OCI-LY1 (cell line): ENCODE measurements around the gene POLR2J2.
A peak's percentile ranks its signal among the peaks of the same experiment; 100 is the strongest.
"Not testable (repeated sequence)": the region's sequence is repeated elsewhere in the genome, so short reads cannot be mapped to it uniquely, and the experiment has no call there.

ENCODE experiments used
- H2AFZ ChIP-seq: fragments of 200-600 bp; sonication (generic), shearing (Covaris generic); 2 replicates; pipeline ENCODE4 v1.6.0; 2014; ENCODE audit warnings: antibody characterized with exemption, mild to moderate bottlenecking, low read length
- H3F3A ChIP-seq: fragments of 200-600 bp; sonication (generic), shearing (Covaris generic); 2 replicates; pipeline ENCODE4 v1.6.0; 2014; ENCODE audit warnings: mild to moderate bottlenecking, antibody characterized with exemption, low read length, moderate library complexity; ENCODE audit not compliant: insufficient read depth
- H3K27ac ChIP-seq: fragments of 200-600 bp; sonication (generic); 2 replicates; pipeline ENCODE4 v1.5.1; 2014; ENCODE audit warnings: low read length, mixed run types, mild to moderate bottlenecking, low read depth; ENCODE audit not compliant: poor library complexity, severe bottlenecking
- H3K27me3 ChIP-seq: fragments of 200-600 bp; sonication (generic); 2 replicates; pipeline ENCODE4 v1.6.0; 2014; ENCODE audit warnings: antibody characterized with exemption, mild to moderate bottlenecking, low read length, moderate library complexity; ENCODE audit not compliant: insufficient read depth
- H3K36me3 ChIP-seq: fragments of 200-600 bp; sonication (generic); 2 replicates; pipeline ENCODE4 v1.6.1; 2014; ENCODE audit warnings: mild to moderate bottlenecking, antibody characterized with exemption, low read length, moderate library complexity, mixed read lengths; ENCODE audit not compliant: insufficient read depth
- H3K4me1 ChIP-seq: fragments of 200-600 bp; sonication (generic); 2 replicates; pipeline ENCODE4 v1.5.1; 2014; ENCODE audit warnings: mild to moderate bottlenecking, low read length, moderate library complexity; ENCODE audit not compliant: insufficient read depth, severe bottlenecking
- H3K4me2 ChIP-seq: fragments of 200-600 bp; sonication (generic), shearing (Covaris generic); 2 replicates; pipeline ENCODE4 v1.6.1; 2014; ENCODE audit warnings: low read length
- H3K4me3 ChIP-seq: fragments of 200-600 bp; sonication (generic); 2 replicates; pipeline ENCODE4 v1.5.1; 2014; ENCODE audit warnings: low read length, low read depth, mild to moderate bottlenecking, mixed read lengths; ENCODE audit not compliant: poor library complexity, severe bottlenecking
- H3K79me2 ChIP-seq: fragments of 200-600 bp; shearing (Covaris generic); 2 replicates; pipeline ENCODE4 v1.6.1; 2016; ENCODE audit warnings: mixed run types, low read length, mixed read lengths; ENCODE audit not compliant: insufficient read depth
- H3K9ac ChIP-seq: fragments of 200-600 bp; sonication (generic), shearing (Covaris generic); 2 replicates; pipeline ENCODE4 v1.6.1; 2014; ENCODE audit warnings: mild to moderate bottlenecking, low read length, mixed read lengths
- H3K9me2 ChIP-seq: fragments of 200-600 bp; sonication (generic), shearing (Covaris generic); 2 replicates; pipeline ENCODE4 v1.6.1; 2014; ENCODE audit warnings: low read depth, mild to moderate bottlenecking, low read length, mixed read lengths
- H3K9me3 ChIP-seq: fragments of 200-600 bp; shearing (Covaris generic); 2 replicates; pipeline ENCODE4 v1.6.1; 2014; ENCODE audit warnings: low read length, mixed read lengths
- H4K20me1 ChIP-seq: fragments of 200-600 bp; sonication (generic), shearing (Covaris generic); 2 replicates; pipeline ENCODE4 v1.6.0; 2016; ENCODE audit warnings: mild to moderate bottlenecking, low read length; ENCODE audit not compliant: insufficient read depth

Gene POLR2J2

DNA sequence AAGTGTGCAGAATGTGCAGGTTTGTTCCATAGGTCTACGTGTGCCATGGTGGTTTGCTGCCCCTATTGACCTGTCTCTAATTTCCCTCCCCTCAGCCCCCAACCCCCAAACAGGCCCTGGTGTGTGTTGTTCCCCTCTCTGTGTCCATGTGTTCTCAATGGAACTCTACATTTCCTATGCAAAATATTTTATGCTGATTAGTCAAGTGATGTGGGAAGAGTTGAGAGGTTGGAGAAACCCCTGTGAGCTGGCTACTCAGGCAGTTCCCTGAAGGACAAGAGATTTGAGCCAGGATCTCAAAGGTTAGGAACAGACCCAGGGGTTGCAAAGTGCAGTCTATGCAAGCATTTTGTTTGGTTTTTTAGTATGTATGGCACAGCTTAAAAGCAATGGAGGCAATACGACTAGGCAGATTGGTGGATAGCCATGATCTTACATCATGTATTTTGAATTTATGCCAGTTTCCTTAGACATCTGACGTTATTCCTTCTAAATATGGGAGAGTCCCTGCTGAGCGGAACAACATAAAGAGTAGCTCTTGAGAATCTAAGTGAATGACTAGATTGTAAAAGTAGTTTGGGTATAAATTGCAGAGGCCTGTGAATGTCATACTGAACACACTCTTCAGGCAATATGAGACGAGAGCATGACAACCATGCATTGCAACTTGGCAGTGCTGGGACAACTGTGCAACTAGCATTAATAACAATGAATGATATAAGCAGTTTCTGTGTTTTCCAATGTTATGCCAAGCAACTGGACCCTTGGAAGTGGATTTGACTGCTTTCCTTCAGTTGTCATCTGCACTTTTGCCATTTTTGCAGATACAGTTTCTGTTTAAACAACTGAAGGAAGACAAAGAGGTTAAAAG is 26.4 kb upstream of the POLR2J2 start:
- H3K9me3 ChIP-seq, H3K4me3 ChIP-seq, H3K27ac ChIP-seq, H3K79me2 ChIP-seq, H3F3A ChIP-seq, H3K36me3 ChIP-seq, H3K9me2 ChIP-seq, H3K4me2 ChIP-seq, H3K9ac ChIP-seq, H4K20me1 ChIP-seq, H3K27me3 ChIP-seq, H3K4me1 ChIP-seq, H2AFZ ChIP-seq: not testable (repeated sequence)

DNA sequence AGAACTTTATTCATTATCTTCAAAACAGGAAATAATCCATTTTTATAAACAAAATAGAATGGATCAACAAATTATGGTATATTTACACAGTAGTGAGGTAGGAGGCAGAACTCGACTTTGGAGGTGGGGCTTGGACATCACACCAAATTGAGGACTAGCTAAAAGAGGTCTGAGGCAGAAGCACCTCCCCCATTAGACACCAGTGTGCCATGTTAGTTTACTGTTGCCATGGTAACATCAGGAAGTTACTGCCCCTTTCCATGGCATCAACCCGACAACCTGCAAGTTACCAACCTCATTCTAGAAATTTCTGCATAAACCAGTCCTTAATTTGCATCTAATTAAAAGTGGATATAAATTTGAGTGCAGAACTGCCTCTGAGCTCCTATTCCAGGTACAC is 24.5 kb upstream of the POLR2J2 start:
- not testable (repeated sequence) for H3K27me3 ChIP-seq, H3K4me1 ChIP-seq, H3K9me3 ChIP-seq, H2AFZ ChIP-seq, H3K27ac ChIP-seq, H3K9me2 ChIP-seq, H4K20me1 ChIP-seq, H3F3A ChIP-seq, H3K9ac ChIP-seq, H3K4me3 ChIP-seq, H3K79me2 ChIP-seq, H3K36me3 ChIP-seq, H3K4me2 ChIP-seq

DNA sequence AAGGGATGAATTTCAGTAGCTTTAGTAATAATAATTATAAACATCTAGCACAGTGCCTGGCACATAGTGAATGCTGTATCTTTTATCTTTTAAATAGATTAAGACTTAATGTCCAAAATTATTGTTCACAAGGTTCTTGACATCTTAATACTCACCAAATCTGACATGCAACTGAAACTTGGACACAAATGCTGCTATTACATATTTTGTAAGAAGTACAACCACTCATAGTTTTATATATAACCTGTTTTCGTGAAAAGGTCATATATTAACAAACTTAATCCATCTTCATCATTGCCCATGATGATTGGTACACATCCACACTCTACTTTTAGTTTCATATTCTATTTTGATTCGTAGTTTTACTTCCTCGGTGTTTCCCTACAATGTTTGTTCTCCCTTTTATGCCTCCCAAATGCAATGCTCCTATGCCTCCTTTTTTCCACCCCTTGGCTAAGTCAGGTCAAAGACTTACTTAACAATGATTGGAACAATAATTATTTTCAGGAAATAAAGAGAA is 23.6 kb upstream of the POLR2J2 start:
- H2AFZ ChIP-seq, H4K20me1 ChIP-seq, H3K27ac ChIP-seq, H3K27me3 ChIP-seq, H3K4me3 ChIP-seq, H3K9ac ChIP-seq, H3F3A ChIP-seq, H3K4me1 ChIP-seq, H3K4me2 ChIP-seq, H3K9me3 ChIP-seq, H3K36me3 ChIP-seq, H3K79me2 ChIP-seq, H3K9me2 ChIP-seq: not testable (repeated sequence)

DNA sequence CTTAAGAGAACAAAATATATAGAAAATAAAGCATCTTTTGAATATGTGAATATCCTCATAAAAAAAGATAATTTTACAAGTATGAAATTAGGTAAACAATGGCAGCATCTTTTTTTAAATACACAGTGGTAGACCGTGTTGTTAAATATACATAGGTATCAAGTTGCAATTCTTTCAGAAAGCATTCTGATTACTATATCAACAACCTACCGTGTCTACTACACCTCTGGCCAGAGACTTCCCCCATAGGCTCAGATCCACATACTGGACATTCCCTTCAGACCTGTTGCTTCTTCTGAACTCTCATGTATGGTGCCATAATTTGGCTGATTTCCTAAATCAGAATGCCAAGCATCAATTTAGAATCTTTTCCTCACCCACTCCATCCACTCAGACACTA is 22.5 kb upstream of the POLR2J2 start:
- not testable (repeated sequence) for H3K79me2 ChIP-seq, H3K9me3 ChIP-seq, H4K20me1 ChIP-seq, H3K4me2 ChIP-seq, H3K36me3 ChIP-seq, H3K4me1 ChIP-seq, H3K27ac ChIP-seq, H3K4me3 ChIP-seq, H3K9ac ChIP-seq, H3K9me2 ChIP-seq, H2AFZ ChIP-seq, H3K27me3 ChIP-seq, H3F3A ChIP-seq

DNA sequence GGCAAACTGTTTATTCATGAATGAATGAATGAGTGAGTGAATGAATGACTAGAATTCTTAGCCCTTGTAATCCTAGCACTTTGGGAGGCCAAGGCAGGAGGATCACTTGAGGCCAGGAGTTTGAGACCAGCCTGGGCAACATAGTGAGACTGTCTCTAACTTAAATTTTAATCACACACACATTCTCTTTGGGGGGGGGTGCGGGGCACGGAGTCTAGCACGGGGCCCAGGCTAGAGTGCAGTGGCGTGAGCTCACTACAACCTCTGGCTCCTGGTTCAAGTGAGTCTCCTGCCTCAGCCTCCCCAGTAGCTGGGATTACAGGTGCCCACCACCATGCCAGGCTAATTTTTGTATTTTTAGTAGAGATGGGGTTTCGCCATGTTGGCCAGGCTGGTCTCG is 19.1 kb upstream of the POLR2J2 start:
- not testable (repeated sequence) for H3F3A ChIP-seq, H3K9me3 ChIP-seq

DNA sequence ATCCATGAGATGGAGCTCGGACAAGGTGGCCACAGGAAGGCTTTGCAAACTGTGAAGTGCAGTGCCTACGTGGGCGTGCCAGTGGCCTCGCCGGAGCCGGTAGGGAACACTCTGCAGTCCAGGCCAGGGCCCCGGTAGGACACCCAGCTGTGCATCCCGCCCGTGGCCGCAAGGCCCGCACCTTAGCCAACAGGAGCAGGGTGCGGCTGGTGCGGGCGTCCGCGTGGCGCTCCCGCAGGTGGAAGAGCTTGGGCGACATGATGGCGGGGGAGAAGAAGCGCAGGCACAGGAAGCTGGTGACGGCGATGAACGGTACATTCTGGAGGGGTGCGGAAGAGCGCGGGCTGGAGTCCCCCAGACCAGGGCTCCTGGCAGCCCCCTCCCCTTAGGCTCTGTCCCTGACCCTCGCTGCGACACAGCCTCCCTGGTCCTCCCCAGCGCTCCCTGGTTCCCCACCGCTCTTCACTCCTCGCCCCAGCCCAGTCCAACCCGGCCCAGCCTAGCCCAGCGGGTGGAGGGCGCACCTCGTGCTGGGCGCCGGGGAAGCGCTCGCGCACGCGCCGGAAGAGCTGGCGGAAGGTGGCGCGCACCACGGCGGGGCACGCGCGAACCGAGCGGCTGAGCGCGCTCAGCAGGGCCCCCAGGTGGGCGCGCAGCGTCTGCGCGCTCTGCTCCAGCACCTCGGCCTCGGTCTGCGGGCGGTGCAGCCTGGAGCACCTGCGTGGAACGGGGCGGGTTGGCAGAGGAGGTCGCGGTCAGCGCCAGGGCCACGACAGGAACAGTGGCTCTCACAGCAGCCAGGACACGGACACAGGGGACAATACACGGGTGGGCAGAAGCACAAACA is 18.2 kb upstream of the POLR2J2 start:
- H3K79me2 ChIP-seq, H4K20me1 ChIP-seq, H3F3A ChIP-seq, H3K9me3 ChIP-seq, H3K36me3 ChIP-seq, H2AFZ ChIP-seq, H3K27me3 ChIP-seq, H3K9me2 ChIP-seq, H3K4me1 ChIP-seq, H3K27ac ChIP-seq: not testable (repeated sequence)
- Histone ChIP-seq H3K4me2 (peak overlapping the region; percentile 51), H3K4me3 (peak overlapping the region; percentile 44), H3K9ac (peak overlapping the region; percentile 42; the same call in 1 of the 2 replicates)

More for the DNA sequence above, 19.1 kb upstream of the POLR2J2 start:
- H2AFZ ChIP-seq, H4K20me1 ChIP-seq, H3K4me2 ChIP-seq, H3K27me3 ChIP-seq, H3K9me2 ChIP-seq, H3K4me3 ChIP-seq, H3K4me1 ChIP-seq, H3K79me2 ChIP-seq, H3K27ac ChIP-seq, H3K36me3 ChIP-seq, H3K9ac ChIP-seq: not testable (repeated sequence)

DNA sequence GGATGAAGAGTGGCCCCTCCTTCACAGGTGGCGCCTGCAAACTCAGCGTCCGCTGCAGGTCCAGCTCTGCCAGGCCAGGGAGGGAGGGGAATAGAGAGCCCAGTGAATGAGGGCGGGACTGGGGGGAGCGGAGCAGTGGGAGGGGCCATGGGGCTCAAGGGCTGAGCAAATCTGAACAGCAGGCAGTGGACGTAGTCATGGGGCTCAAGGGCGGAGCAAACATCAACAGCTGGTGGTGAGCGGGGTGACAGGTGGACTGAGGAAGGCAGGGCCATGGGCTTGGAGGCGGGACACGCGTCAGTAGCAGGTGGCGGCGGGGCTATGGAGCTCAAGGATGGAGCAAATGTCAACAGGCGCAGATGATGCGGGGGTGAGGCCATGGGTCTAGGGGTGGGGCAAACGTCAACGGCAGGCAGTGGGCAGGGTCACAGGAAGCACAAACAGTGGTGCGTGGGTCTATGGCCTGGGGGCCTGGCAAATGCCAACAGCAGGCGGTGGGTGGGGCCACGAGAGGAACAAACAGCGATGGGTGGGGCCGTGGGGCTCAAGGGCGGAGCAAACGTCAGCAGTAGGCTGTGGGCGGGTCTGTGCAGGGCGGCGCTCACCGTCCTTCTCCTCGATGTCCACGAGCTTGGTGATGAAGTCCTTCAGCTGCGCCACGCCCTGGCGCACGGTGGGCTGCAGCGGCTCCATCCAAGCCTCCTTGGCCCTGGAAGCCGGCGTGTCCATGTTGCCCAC is 17.0 kb upstream of the POLR2J2 start:
- H3K4me3 ChIP-seq, H3K36me3 ChIP-seq, H4K20me1 ChIP-seq, H3K4me1 ChIP-seq, H2AFZ ChIP-seq, H3K27ac ChIP-seq, H3K27me3 ChIP-seq, H3K4me2 ChIP-seq, H3F3A ChIP-seq, H3K79me2 ChIP-seq, H3K9ac ChIP-seq, H3K9me2 ChIP-seq, H3K9me3 ChIP-seq: not testable (repeated sequence)
